ENCODE results near the gene RAMP2.

Gene RAMP2

DNA sequence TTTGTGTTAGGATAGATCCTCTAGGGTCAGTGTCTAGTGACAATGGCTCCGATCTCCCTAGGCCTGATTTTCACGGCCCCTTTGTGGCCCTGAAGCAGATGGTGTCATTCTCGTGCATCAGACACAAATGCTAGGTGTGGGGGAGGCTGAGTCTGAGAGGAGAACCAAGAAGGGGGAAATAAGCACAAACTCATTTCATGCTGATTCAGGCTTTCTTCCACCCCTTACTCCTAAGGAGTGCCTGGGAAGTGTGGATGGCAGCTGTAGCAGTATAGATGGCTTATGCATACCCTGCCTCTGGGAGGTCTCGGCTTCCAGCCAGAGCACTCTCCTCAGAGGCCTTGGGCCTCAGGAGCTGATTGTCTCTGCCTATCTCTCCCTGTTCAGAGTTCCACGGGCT lies 17.5 kb downstream of the RAMP2 start:
- CTCF ChIA-PET: interaction anchor here (0.6 kb wide), 1 partner anchor 98 kb away, joined by 3 read pairs; no protein-coding TSS in a partner anchor
- Mint-ChIP-seq H3K36me3 (peaks cover 46% of the 10 kb centered on the region), H3K4me3 (no peak overlapping the region), H3K27me3 (peaks cover 45% of the 10 kb centered on the region), H3K27ac (no peak overlapping the region), H3K4me1 (peaks cover 31% of the 10 kb centered on the region), H3K9me3 (no peaks in the 10 kb centered on the region)
- DNase-seq: no peak

GRCh38 chr17:42779304-42779935 lies 18.4 kb downstream of the RAMP2 start:
- Mint-ChIP-seq H3K27ac (no peak overlapping the region), H3K36me3 (peaks cover 37% of the 10 kb centered on the region), H3K27me3 (peaks cover 54% of the 10 kb centered on the region), H3K4me3 (no peak overlapping the region), H3K9me3 (no peaks in the 10 kb centered on the region), H3K4me1 (peaks cover 28% of the 10 kb centered on the region)
- DNase-seq: no peak
- CTCF ChIA-PET: no interaction called here

DNA sequence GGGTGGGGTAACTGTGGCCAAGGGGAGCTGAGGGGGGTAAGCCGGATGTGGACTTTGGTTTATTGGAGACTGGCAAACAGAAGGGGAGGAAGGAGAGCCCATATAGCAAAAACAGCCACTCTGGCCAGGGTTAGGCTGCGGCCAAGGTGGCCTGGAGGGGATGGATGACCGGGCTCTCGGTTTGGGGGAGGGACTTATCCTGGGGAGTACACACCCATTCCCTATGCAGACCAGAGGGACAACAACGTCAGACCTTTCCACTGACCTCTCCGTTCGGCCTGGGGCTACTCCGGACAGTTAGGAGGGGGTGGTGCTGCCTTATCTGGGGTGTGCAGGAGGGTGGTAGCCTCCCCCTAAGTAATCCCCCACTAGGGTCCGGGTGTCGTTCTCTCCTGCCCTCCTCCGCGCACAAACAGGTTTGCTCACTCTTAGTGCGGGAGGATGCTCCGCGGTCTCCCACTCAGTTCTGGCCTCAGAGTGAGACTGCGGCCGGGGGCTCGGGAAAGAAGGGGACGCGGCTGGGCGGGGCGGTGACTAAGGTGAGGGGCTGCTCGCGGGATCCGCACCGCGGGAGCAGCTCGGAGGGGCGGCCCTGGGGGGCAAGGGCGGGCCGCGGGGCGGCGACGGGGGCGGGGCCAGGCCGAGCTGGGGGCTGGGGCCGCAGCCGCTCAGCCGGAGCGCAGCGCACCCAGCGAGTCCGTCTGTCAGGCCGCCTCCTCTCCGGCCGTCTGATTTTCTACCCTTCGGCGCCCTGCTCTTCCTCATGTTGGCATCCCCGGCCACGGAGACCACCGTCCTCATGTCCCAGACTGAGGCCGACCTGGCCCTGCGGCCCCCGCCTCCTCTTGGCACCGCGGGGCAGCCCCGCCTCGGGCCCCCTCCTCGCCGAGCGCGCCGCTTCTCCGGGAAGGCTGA lies 19.2 kb downstream of the RAMP2 start, which contains the start of gene WNK4:
TSS of gene WNK4 (plus strand) at position 675 of the 915 bp plus-strand sequence. CDS start at position 764, 89 bp downstream.
- peaks cover 26% of the 10 kb centered on the region for H3K4me1 Mint-ChIP-seq
- H3K27me3 Mint-ChIP-seq: peaks cover 62% of the 10 kb centered on the region
- DNase-seq: no peak
- H3K36me3 Mint-ChIP-seq: peaks cover 30% of the 10 kb centered on the region
- no peak within 1 kb of the TSS for H3K4me3 Mint-ChIP-seq
- CTCF ChIA-PET: interaction anchor here (1.0 kb wide), 1 partner anchor 40 kb away, joined by 3 read pairs; no protein-coding TSS in a partner anchor
- H3K27ac Mint-ChIP-seq: no peak within 1 kb of the TSS
- H3K9me3 Mint-ChIP-seq: no peaks in the 10 kb centered on the region

DNA sequence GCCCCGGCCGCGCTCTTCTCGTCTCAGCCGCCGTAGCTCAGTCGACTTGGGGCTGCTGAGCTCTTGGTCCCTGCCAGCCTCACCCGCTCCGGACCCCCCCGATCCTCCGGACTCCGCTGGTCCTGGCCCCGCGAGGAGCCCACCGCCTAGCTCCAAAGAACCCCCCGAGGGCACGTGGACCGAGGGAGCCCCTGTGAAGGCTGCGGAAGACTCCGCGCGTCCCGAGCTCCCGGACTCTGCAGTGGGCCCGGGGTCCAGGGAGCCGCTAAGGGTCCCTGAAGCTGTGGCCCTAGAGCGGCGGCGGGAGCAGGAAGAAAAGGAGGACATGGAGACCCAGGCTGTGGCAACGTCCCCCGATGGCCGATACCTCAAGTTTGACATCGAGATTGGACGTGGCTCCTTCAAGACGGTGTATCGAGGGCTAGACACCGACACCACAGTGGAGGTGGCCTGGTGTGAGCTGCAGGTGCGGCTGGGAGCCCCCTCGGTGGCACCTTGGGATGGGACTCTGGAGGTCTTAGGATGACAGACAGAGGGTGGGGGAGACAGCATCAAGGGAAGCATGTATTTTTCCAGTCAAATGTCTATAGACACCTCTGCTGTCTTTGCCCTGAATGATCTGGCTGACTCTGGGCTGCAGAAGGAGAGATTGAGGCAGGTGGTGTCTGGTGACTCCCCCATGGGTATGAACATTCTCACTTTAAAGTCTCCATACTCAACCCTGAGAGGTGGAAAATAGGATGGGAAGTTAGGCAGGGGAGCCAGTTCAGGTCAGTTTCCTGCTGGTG lies 20.0 kb downstream of the RAMP2 start:
- no peaks in the 10 kb centered on the region for H3K9me3 Mint-ChIP-seq
- CTCF ChIA-PET: interaction anchor here (1.0 kb wide), 1 partner anchor 39 kb away, joined by 3 read pairs; no protein-coding TSS in a partner anchor
- DNase-seq: no peak
- no peak overlapping the region for H3K4me3 Mint-ChIP-seq
- H3K27ac Mint-ChIP-seq: no peak overlapping the region
- peaks cover 29% of the 10 kb centered on the region for H3K4me1 Mint-ChIP-seq
- peaks cover 24% of the 10 kb centered on the region for H3K36me3 Mint-ChIP-seq
- peaks cover 70% of the 10 kb centered on the region for H3K27me3 Mint-ChIP-seq

- Mint-ChIP-seq H3K36me3 (peaks cover 22% of the 10 kb centered on the region), H3K4me3 (no peak overlapping the region), H3K9me3 (no peaks in the 10 kb centered on the region), H3K4me1 (peaks cover 29% of the 10 kb centered on the region), H3K27me3 (peaks cover 77% of the 10 kb centered on the region), H3K27ac (no peak overlapping the region)
- no peak for DNase-seq
- CTCF ChIA-PET: no interaction called here
Observed at GRCh38 chr17:42781639-42782165, 20.7 kb downstream of the RAMP2 start.

DNA sequence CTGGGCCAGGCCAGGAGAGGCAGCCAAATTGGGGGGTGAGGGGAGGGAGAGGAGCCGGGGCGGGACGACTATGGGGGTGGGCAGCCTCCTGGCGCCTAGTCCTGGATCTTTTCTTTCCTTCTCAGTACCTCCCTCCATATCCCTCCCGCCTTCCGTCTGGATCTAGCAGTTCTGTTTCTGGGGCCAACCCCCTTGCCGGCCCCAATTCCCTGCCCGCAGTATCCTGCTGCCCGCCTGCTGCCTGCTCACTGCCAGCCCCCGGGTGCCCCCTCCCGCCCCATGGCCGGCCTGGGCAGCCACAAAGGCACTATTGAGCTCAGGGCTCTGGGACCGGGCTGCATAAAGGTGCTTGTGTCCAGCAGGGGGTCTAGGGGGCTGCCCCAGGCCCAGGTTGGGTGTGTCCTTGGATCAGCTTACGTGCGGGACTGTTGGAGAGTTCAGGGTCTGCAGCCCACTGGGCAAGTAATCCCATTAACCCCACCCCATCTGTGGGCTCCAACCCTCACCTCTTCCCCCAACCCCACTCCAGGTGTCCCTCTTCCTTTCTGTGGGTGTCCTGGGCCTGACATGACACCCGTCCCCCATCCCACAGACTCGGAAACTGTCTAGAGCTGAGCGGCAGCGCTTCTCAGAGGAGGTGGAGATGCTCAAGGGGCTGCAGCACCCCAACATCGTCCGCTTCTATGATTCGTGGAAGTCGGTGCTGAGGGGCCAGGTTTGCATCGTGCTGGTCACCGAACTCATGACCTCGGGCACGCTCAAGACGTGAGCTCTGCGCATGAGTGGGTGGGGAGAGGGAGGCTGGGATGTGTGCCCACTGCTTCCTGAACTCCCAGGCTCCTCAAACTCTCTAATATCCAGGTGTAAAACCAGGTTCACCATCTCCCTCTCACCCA lies 21.4 kb downstream of the RAMP2 start:
- CTCF ChIA-PET: no interaction called here
- Mint-ChIP-seq H3K4me3 (no peak overlapping the region), H3K36me3 (peaks cover 19% of the 10 kb centered on the region), H3K9me3 (no peaks in the 10 kb centered on the region), H3K4me1 (peaks cover 29% of the 10 kb centered on the region), H3K27me3 (peaks cover 84% of the 10 kb centered on the region), H3K27ac (no peak overlapping the region)
- DNase-seq: no peak

GRCh38 chr17:42783062-42783790 lies 22.2 kb downstream of the RAMP2 start:
- Mint-ChIP-seq H3K4me3 (no peak overlapping the region), H3K36me3 (peaks cover 13% of the 10 kb centered on the region), H3K27ac (no peak overlapping the region), H3K9me3 (no peaks in the 10 kb centered on the region), H3K27me3 (peaks cover 92% of the 10 kb centered on the region), H3K4me1 (peaks cover 26% of the 10 kb centered on the region)
- DNase-seq: no peak
- CTCF ChIA-PET: interaction anchor here (0.6 kb wide), 1 partner anchor 20 kb away, joined by 3 read pairs; no protein-coding TSS in a partner anchor

GRCh38 chr17:42783791-42784138 lies 22.7 kb downstream of the RAMP2 start:
- Mint-ChIP-seq H3K27me3 (peaks cover 97% of the 10 kb centered on the region), H3K9me3 (no peaks in the 10 kb centered on the region), H3K4me1 (peaks cover 26% of the 10 kb centered on the region), H3K36me3 (peaks cover 11% of the 10 kb centered on the region), H3K4me3 (no peak overlapping the region), H3K27ac (no peak overlapping the region)
- no peak for DNase-seq
- CTCF ChIA-PET: interaction anchor here (0.6 kb wide), 1 partner anchor 20 kb away, joined by 3 read pairs; no protein-coding TSS in a partner anchor

GRCh38 chr17:42784409-42784808 lies 23.4 kb downstream of the RAMP2 start:
- DNase-seq: no peak
- Mint-ChIP-seq H3K4me1 (peaks cover 24% of the 10 kb centered on the region), H3K9me3 (no peaks in the 10 kb centered on the region), H3K27ac (no peak overlapping the region), H3K27me3 (peaks cover 94% of the 10 kb centered on the region), H3K36me3 (peaks cover 4% of the 10 kb centered on the region), H3K4me3 (no peak overlapping the region)
- CTCF ChIA-PET: interaction anchor here (2.4 kb wide), 1 partner anchor 21 kb away, joined by 7 read pairs; no protein-coding TSS in a partner anchor

- Mint-ChIP-seq H3K4me3 (no peak overlapping the region), H3K4me1 (peaks cover 20% of the 10 kb centered on the region), H3K36me3 (no peaks in the 10 kb centered on the region), H3K9me3 (no peaks in the 10 kb centered on the region), H3K27ac (no peak overlapping the region), H3K27me3 (peaks cover 88% of the 10 kb centered on the region)
- DNase-seq: no peak
- CTCF ChIA-PET: interaction anchor here (0.6 to 2.4 kb wide), 2 partner anchors 21 to 1873 kb away, joined by 3 to 7 read pairs; no protein-coding TSS in a partner anchor
Observed at GRCh38 chr17:42784811-42785592, 24.0 kb downstream of the RAMP2 start.

DNA sequence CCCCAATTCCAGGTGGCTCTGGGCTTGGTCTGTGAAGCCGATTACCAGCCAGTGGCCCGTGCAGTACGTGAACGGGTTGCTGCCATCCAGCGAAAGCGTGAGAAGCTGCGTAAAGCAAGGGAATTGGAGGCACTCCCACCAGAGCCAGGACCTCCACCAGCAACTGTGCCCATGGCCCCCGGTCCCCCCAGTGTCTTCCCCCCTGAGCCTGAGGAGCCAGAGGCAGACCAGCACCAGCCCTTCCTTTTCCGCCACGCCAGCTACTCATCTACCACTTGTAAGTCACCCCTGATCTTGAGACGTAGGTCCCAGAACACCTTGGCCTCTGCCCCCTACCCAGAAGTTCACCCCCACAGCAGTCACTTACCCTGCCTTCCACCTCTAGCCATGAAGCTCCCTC lies 26.2 kb downstream of the RAMP2 start:
- no peaks in the 10 kb centered on the region for H3K36me3 Mint-ChIP-seq
- H3K9me3 Mint-ChIP-seq: no peaks in the 10 kb centered on the region
- H3K4me1 Mint-ChIP-seq: peaks cover 20% of the 10 kb centered on the region
- no peak overlapping the region for H3K27ac Mint-ChIP-seq
- CTCF ChIA-PET: no interaction called here
- no peak for DNase-seq
- H3K4me3 Mint-ChIP-seq: no peak overlapping the region
- peaks cover 75% of the 10 kb centered on the region for H3K27me3 Mint-ChIP-seq

DNA sequence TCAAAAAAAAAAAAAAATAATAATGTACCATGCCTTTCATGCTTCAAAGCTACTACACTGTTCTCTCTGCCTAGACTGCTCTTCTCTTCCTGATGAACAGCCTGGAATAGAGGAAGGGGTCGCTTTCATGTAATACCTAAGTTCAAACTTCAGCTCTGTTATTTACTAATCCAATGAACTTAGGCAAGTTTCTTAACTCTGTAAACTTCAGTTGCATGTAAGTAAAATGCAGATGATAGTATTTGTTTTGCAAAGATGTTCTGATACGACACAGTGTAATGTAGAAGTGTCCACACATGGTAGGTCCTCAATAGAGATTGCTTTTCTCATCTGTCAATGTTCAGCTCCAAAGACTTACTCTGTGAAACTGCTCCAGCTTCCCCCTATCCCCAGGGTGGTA lies 30.9 kb downstream of the RAMP2 start:
- Mint-ChIP-seq H3K27me3 (peaks cover 28% of the 10 kb centered on the region), H3K9me3 (no peaks in the 10 kb centered on the region), H3K4me1 (peaks cover 9% of the 10 kb centered on the region), H3K27ac (no peak overlapping the region), H3K36me3 (peaks cover 8% of the 10 kb centered on the region), H3K4me3 (no peak overlapping the region)
- DNase-seq: no peak
- CTCF ChIA-PET: interaction anchor here (0.9 kb wide), 1 partner anchor 111 kb away, joined by 3 read pairs; no protein-coding TSS in a partner anchor
